ENCODE measurements around the gene FCN1. TPM values are rescaled to one million over a fixed set of nuclear protein-coding genes. Genes with fewer than 3 reads are reported as not detected.

Gene FCN1
- total RNA-seq, 4 donors from 2014 or later, result 0.10 to 2.3 (median 1.1) TPM; not detected in 1

- no peaks in the 10 kb centered on the region for H3K27me3 ChIP-seq
- no peaks in the 10 kb centered on the region for H3K4me1 ChIP-seq
- intact Hi-C loops (cut with DNase I), result no loop called here
- H3K27ac ChIP-seq, result no peak overlapping the region
- H3K4me3 ChIP-seq (replicated peaks in 1 of 3), result no peak overlapping the region
- no peak for DNase-seq
- H3K36me3 ChIP-seq, result no peaks in the 10 kb centered on the region
- WGBS, 2 donors, result 51 to 68% methylated on average over 17 to 30 of the region's 30 CpGs
- no peak for TF ChIP-seq POLR2A (IDR thresholded peaks at IDR 0.05)
- TF ChIP-seq CTCF (IDR thresholded peaks at IDR 0.05), result no peak
- no peaks in the 10 kb centered on the region for H3K9me3 ChIP-seq
Measured at GRCh38 chr9:134870746-134871662, 46.7 kb downstream of the FCN1 start.

- TF ChIP-seq POLR2A (IDR thresholded peaks at IDR 0.05) (no peak), CTCF (IDR thresholded peaks at IDR 0.05) (no peak)
- Histone ChIP-seq H3K27ac (no peak overlapping the region), H3K4me3 (replicated peaks in 1 of 3) (no peak overlapping the region), H3K36me3 (no peaks in the 10 kb centered on the region), H3K4me1 (no peaks in the 10 kb centered on the region), H3K9me3 (no peaks in the 10 kb centered on the region), H3K27me3 (no peaks in the 10 kb centered on the region)
- no peak for DNase-seq
- intact Hi-C loops (cut with DNase I), result no loop called here
- 89 to 93% methylated on average over 3 to 5 of the region's 11 CpGs for WGBS, 2 donors
Measured at GRCh38 chr9:134870301-134870694, 47.4 kb downstream of the FCN1 start.

GRCh38 chr9:134869554-134870300 is 48.0 kb downstream of the FCN1 start:
- intact Hi-C loops (cut with DNase I), result no loop called here
- Histone ChIP-seq H3K27me3 (no peaks in the 10 kb centered on the region), H3K4me3 (replicated peaks in 1 of 3) (no peak overlapping the region), H3K27ac (no peak overlapping the region), H3K9me3 (no peaks in the 10 kb centered on the region), H3K36me3 (no peaks in the 10 kb centered on the region), H3K4me1 (no peaks in the 10 kb centered on the region)
- TF ChIP-seq CTCF (IDR thresholded peaks at IDR 0.05) (no peak), POLR2A (IDR thresholded peaks at IDR 0.05) (no peak)
- DNase-seq, result no peak
- WGBS, 2 donors, result 85 to 91% methylated on average over 12 to 15 of the region's 17 CpGs

GRCh38 chr9:134868751-134869553 is 48.8 kb downstream of the FCN1 start:
- TF ChIP-seq POLR2A (IDR thresholded peaks at IDR 0.05) (no peak), CTCF (IDR thresholded peaks at IDR 0.05) (no peak)
- peaks cover 0 to 4% of the 10 kb centered on the region in 2 donors for H3K4me1 ChIP-seq
- no peak overlapping the region for H3K27ac ChIP-seq
- intact Hi-C loops (cut with DNase I), result no loop called here
- no peak for DNase-seq
- WGBS, 2 donors, result 86 to 93% methylated on average over 23 to 24 of the region's 25 CpGs
- H3K4me3 ChIP-seq (replicated peaks in 1 of 3), result no peak overlapping the region
- no peaks in the 10 kb centered on the region for H3K36me3 ChIP-seq
- H3K9me3 ChIP-seq, result no peaks in the 10 kb centered on the region
- no peaks in the 10 kb centered on the region for H3K27me3 ChIP-seq
